Sigmoid colon (tissue), 7 donors: ENCODE results near the gene LRR1. TPM values are rescaled to one million over a fixed set of nuclear protein-coding genes. Genes with fewer than 3 reads are reported as not detected.

Source experiments
- DNase-seq: peaks from one replicate; pipeline ENCODE4 v3.0.0-alpha.2; 2019
- H3K27ac ChIP-seq, 4 donors: fragments of 200-600 bp; sonication (generic); one replicate each; pipeline ENCODE4 v1.5.1; 2016 to 2019; ENCODE audit warnings: mild to moderate bottlenecking in 1 of 4
- H3K27me3 ChIP-seq, 3 donors: fragments of 200-600 bp; sonication (generic); one replicate each; pipeline ENCODE4 v1.5.1; 2019; ENCODE audit warnings: mild to moderate bottlenecking in 1 of 3
- H3K36me3 ChIP-seq, 4 donors: fragments of 200-600 bp; sonication (generic); one replicate each; pipeline ENCODE4 v1.5.1; 2016 to 2019
- H3K4me1 ChIP-seq, 4 donors: fragments of 200-600 bp; sonication (generic); one replicate each; pipeline ENCODE4 v1.5.1; 2017 to 2019
- H3K4me3 ChIP-seq, 4 donors: fragments of 200-600 bp; sonication (generic); one replicate each; pipeline ENCODE4 v1.5.1; 2017 to 2019; ENCODE audit warnings: mild to moderate bottlenecking in 2 of 4, moderate library complexity in 1 of 4
- H3K9me3 ChIP-seq, 4 donors: fragments of 200-600 bp in 3 of 4; sonication (generic) in 3 of 4; one replicate each; pipeline versions ENCODE4 v1.5.1 to v1.6.1; 2013 to 2019
- EP300 ChIP-seq, 4 donors: sonication (generic); formaldehyde crosslinking; IDR thresholded peaks; one replicate each; pipeline ENCODE4 v1.6.1; 2017; ENCODE audit warnings: antibody characterized with exemption in 4 of 4
- POLR2A ChIP-seq, 2 donors: fragments of 450-650 bp; IDR thresholded peaks; one replicate each; pipeline ENCODE4 v1.6.1; 2016; ENCODE audit warnings: antibody characterized with exemption in 2 of 2, mild to moderate bottlenecking in 2 of 2, moderate library complexity in 2 of 2
- POLR2AphosphoS5 ChIP-seq, 4 donors: sonication (generic); formaldehyde crosslinking; IDR thresholded peaks; one replicate each; pipeline ENCODE4 v1.6.1; 2017; ENCODE audit warnings: antibody characterized with exemption in 4 of 4
- WGBS, 2 donors: extraction: QIAGEN DNeasy Blood & Tissue Kit; methylation state at CpG; one replicate each; pipeline ENCODE4 v1.1.7; 2013; 5-methylcytosine and 5-hydroxymethylcytosine counted together
- intact Hi-C: fragments of 100-400 bp; cut with DNase I; formaldehyde crosslinking; loops from one replicate; pipeline ENCODE4 v1.15.1; 2023
- polyA plus RNA-seq, 3 donors: library from polyadenylated mRNA; stranded (reverse); fragments of 200-250 nt; gene quantifications; one replicate each; pipeline ENCODE4 v1.2.3, GENCODE V29; 2013
- total RNA-seq, 4 donors: library from RNA; depleted of rRNA; stranded (reverse); fragments of >200 nt; gene quantifications; one replicate each; pipeline ENCODE4 v1.1.0, GENCODE V29; 2016
- TF ChIP-seq, protein P1 (sequence below), 4 experiments: fragments of 450-650 bp in 3 of 4; fragments of 200-600 bp in 1 of 4; IDR thresholded peaks; one replicate each; pipeline ENCODE4 v1.5.1; 2016 to 2019; ENCODE audit warnings: antibody characterized with exemption in 4 of 4, mild to moderate bottlenecking in 3 of 4, moderate library complexity in 2 of 4
- donor health status: healthy with polysubstance abuse.
- donor health status: Bipolar disorder and iron deficiency.
- donor health status: healthy.

LRR1 gene
- total and polyA plus RNA-seq, 7 donors = 6.8 to 21.3 (median 9.7) TPM

- Histone ChIP-seq H3K4me3 (no peak overlapping the region), H3K9me3 (no peaks in the 10 kb centered on the region), H3K27ac (no peak overlapping the region), H3K27me3 (no peaks in the 10 kb centered on the region), H3K4me1 (no peaks in the 10 kb centered on the region), H3K36me3 (no peaks in the 10 kb centered on the region)
- 88 to 91% methylated on average over 2 of the region's 2 CpGs for WGBS, 2 donors
- TF ChIP-seq POLR2AphosphoS5 (IDR thresholded peaks at IDR 0.05) (no peak), EP300 (IDR thresholded peaks at IDR 0.05) (no peak), POLR2A (IDR thresholded peaks at IDR 0.05) (no peak)
- TF ChIP-seq, protein P1, sequence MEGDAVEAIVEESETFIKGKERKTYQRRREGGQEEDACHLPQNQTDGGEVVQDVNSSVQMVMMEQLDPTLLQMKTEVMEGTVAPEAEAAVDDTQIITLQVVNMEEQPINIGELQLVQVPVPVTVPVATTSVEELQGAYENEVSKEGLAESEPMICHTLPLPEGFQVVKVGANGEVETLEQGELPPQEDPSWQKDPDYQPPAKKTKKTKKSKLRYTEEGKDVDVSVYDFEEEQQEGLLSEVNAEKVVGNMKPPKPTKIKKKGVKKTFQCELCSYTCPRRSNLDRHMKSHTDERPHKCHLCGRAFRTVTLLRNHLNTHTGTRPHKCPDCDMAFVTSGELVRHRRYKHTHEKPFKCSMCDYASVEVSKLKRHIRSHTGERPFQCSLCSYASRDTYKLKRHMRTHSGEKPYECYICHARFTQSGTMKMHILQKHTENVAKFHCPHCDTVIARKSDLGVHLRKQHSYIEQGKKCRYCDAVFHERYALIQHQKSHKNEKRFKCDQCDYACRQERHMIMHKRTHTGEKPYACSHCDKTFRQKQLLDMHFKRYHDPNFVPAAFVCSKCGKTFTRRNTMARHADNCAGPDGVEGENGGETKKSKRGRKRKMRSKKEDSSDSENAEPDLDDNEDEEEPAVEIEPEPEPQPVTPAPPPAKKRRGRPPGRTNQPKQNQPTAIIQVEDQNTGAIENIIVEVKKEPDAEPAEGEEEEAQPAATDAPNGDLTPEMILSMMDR (IDR thresholded peaks at IDR 0.05) = no peak
- intact Hi-C loops = no loop called here
- DNase-seq = no peak
These were observed 47.2 kb upstream of the LRR1 start for GRCh38 chr14:49551569-49551968.

GRCh38 chr14:49553106-49553505, 45.6 kb upstream of the LRR1 start:
- TF ChIP-seq POLR2AphosphoS5 (IDR thresholded peaks at IDR 0.05) (no peak), EP300 (IDR thresholded peaks at IDR 0.05) (no peak), POLR2A (IDR thresholded peaks at IDR 0.05) (no peak)
- TF ChIP-seq, protein P1 (IDR thresholded peaks at IDR 0.05) = no peak
- Histone ChIP-seq H3K27ac (no peak overlapping the region), H3K4me1 (no peaks in the 10 kb centered on the region), H3K4me3 (no peak overlapping the region), H3K36me3 (no peaks in the 10 kb centered on the region), H3K9me3 (no peaks in the 10 kb centered on the region), H3K27me3 (no peaks in the 10 kb centered on the region)
- DNase-seq = no peak
- intact Hi-C loops = no loop called here

DNA sequence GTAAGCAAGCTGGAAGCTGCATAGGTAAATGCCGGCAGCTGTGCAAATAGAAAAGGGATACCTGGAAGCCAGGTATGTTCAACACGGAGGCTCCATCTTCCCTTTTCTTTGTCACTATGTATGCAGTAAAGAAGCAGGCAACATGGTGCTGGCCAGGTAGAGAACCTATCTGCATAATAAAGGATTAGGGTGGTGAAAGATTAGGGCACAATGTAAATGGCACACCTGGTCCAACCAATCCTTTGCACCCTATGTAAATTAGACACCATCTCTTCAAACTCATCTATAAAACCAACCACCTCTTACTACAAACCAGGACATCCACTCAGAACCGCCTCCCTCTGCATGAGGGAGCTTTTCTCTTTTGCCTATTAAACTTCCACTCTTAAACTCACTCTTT, 44.8 kb upstream of the LRR1 start:
- Histone ChIP-seq H3K4me3 (no peak overlapping the region), H3K27ac (no peak overlapping the region), H3K9me3 (no peaks in the 10 kb centered on the region), H3K27me3 (no peaks in the 10 kb centered on the region), H3K4me1 (no peaks in the 10 kb centered on the region), H3K36me3 (no peaks in the 10 kb centered on the region)
- no peak for TF ChIP-seq POLR2A (IDR thresholded peaks at IDR 0.05)
- TF ChIP-seq EP300 (IDR thresholded peaks at IDR 0.05) = no peak
- TF ChIP-seq, protein P1 (IDR thresholded peaks at IDR 0.05) = no peak
- TF ChIP-seq POLR2AphosphoS5 (IDR thresholded peaks at IDR 0.05) = no peak
- DNase-seq = no peak
- 53 to 62% methylated on average over 3 of the region's 3 CpGs for WGBS, 2 donors
- intact Hi-C loops = no loop called here

DNA sequence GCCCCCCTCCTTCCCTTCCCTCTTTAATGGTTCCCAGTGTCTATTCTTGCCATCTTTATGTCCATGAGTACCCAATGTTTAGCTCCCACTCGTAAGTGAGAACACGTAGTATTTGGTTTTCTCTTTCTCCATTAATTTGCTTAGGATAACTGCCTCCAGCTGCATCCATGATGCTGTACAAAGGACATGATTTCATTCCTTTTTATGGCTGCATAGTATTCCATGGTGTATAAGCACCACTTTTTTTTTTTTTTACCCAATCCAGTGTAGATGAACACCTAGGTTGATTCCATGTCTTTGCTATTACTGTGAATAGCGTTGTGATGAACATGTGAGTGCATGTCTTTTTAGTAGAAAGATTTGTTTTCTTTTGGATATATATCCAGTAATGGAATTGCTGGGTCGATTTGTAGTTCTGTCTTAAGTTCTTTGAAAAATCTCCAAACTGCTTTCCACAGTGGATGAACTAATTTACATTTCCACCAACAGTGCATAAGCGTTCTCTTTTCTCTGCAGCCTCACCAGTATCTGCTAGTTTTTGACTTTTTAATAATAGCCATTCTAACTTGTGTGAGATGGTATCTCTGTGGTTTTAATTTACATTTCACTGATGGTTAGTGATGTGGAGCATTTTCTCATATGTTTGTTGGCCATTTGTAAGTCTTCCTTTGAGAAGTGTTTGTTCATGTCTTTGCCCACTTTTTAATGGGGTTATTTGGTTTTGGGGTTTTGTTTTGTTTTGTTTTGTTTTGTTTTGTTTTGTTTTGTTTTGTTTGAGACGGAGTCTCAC, 38.6 kb upstream of the LRR1 start:
- DNase-seq = no peak
- Histone ChIP-seq H3K4me1 (no peaks in the 10 kb centered on the region), H3K27ac (no peak overlapping the region), H3K4me3 (no peak overlapping the region), H3K27me3 (no peaks in the 10 kb centered on the region), H3K36me3 (no peaks in the 10 kb centered on the region), H3K9me3 (no peaks in the 10 kb centered on the region)
- 88 to 90% methylated on average over 6 of the region's 6 CpGs for WGBS, 2 donors
- TF ChIP-seq, protein P1 (IDR thresholded peaks at IDR 0.05) = no peak
- TF ChIP-seq EP300 (IDR thresholded peaks at IDR 0.05) = no peak
- no peak for TF ChIP-seq POLR2A (IDR thresholded peaks at IDR 0.05)
- TF ChIP-seq POLR2AphosphoS5 (IDR thresholded peaks at IDR 0.05) = no peak
- intact Hi-C loops = no loop called here

- Histone ChIP-seq H3K4me1 (no peaks in the 10 kb centered on the region), H3K27ac (no peak overlapping the region), H3K9me3 (no peaks in the 10 kb centered on the region), H3K36me3 (no peaks in the 10 kb centered on the region), H3K27me3 (no peaks in the 10 kb centered on the region), H3K4me3 (no peak overlapping the region)
- DNase-seq = no peak
- intact Hi-C loops = no loop called here
- WGBS, 2 donors = 95% methylated on average over 12 of the region's 12 CpGs
- TF ChIP-seq, protein P1 (IDR thresholded peaks at IDR 0.05) = no peak
- no peak for TF ChIP-seq POLR2AphosphoS5 (IDR thresholded peaks at IDR 0.05)
These were observed 32.0 kb upstream of the LRR1 start for GRCh38 chr14:49566714-49567113.
